ENCODE measurements around the gene SOX8. TPM values are rescaled to one million over a fixed set of nuclear protein-coding genes. Genes with fewer than 3 reads are reported as not detected.

SOX8 gene
- total RNA-seq (under 0.01 TPM in 1 of 2 replicates, not detected in the other), polyA plus RNA-seq (0.03 TPM in 1 of 2 replicates, not detected in the other), polyA minus RNA-seq (ENCODE audit: low replicate concordance) (not detected in 2 replicates)
- polyA plus RNA-seq (2012): 0.07 TPM in 1 of 2 replicates, not detected in the other

DNA sequence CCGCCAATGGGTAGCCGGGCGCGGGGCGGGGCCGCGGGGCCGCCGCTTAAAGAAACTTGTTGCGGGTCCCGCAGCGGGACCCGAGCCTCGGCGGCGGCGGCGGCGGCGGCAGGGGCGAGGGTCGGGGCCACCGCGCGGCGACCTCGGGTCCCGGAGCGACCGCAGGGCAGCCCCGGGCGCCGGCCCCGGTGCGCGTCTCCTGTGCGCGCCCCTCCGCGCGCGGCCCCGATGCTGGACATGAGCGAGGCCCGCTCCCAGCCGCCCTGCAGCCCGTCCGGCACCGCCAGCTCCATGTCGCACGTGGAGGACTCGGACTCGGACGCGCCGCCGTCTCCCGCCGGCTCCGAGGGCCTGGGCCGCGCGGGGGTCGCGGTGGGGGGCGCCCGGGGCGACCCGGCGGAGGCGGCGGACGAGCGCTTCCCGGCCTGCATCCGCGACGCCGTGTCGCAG, at the start of gene SOX8:
SOX8 (plus strand) TSS at position 76 of the 450 bp plus-strand sequence; CDS start at position 229, 153 bp downstream.
- Histone ChIP-seq H4K20me1 (ENCODE audit: control insufficient read depth, extremely low read depth, insufficient read depth, low read length) (no peaks in the 10 kb centered on the region), H3K27me3 (ENCODE audit: control insufficient read depth, insufficient read depth, low read length) (peaks cover 32% of the 10 kb centered on the region), H3K27ac (ENCODE audit: insufficient read depth, low read length) (no peak within 1 kb of the TSS), H2AFZ (ENCODE audit: low read length) (no peak within 1 kb of the TSS), H3K4me1 (ENCODE audit: control insufficient read depth, extremely low read depth, insufficient read depth, low read length) (no peaks in the 10 kb centered on the region), H3K4me2 (ENCODE audit: extremely low read depth, insufficient read depth, low read length) (no peak within 1 kb of the TSS), H3K4me3 (replicated peaks in 1 of 4; ENCODE audit: control extremely low read depth in 1 of 4, insufficient read depth in 1 of 4, low read depth in 3 of 4, low read length in 4 of 4) (peak within 1 kb of the TSS in 1 of 4 experiments; percentile 41), H3K9ac (ENCODE audit: insufficient read depth, low read length) (no peak within 1 kb of the TSS), H3K9me3 (ENCODE audit: control insufficient read depth, insufficient read depth, low read depth, low read length) (no peaks in the 10 kb centered on the region), H3K79me2 (ENCODE audit: control insufficient read depth, insufficient read depth, low read length) (no peaks in the 10 kb centered on the region), H3K36me3 (ENCODE audit: control insufficient read depth, insufficient read depth, low read length) (no peaks in the 10 kb centered on the region)
- no peak for TF ChIP-seq EZH2 (IDR thresholded peaks at IDR 0.05; ENCODE audit: low read length, missing control alignments)
- TF ChIP-seq, protein P1, sequence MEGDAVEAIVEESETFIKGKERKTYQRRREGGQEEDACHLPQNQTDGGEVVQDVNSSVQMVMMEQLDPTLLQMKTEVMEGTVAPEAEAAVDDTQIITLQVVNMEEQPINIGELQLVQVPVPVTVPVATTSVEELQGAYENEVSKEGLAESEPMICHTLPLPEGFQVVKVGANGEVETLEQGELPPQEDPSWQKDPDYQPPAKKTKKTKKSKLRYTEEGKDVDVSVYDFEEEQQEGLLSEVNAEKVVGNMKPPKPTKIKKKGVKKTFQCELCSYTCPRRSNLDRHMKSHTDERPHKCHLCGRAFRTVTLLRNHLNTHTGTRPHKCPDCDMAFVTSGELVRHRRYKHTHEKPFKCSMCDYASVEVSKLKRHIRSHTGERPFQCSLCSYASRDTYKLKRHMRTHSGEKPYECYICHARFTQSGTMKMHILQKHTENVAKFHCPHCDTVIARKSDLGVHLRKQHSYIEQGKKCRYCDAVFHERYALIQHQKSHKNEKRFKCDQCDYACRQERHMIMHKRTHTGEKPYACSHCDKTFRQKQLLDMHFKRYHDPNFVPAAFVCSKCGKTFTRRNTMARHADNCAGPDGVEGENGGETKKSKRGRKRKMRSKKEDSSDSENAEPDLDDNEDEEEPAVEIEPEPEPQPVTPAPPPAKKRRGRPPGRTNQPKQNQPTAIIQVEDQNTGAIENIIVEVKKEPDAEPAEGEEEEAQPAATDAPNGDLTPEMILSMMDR (conservative IDR thresholded peaks at IDR 0.05 in 1 of 2, IDR thresholded peaks at IDR 0.05 in 1 of 2; ENCODE audit: low read depth in 1 of 2, low read length in 2 of 2): no peak
- DNase-seq (ENCODE audit: low read depth in 2 of 2): no peak

DNA sequence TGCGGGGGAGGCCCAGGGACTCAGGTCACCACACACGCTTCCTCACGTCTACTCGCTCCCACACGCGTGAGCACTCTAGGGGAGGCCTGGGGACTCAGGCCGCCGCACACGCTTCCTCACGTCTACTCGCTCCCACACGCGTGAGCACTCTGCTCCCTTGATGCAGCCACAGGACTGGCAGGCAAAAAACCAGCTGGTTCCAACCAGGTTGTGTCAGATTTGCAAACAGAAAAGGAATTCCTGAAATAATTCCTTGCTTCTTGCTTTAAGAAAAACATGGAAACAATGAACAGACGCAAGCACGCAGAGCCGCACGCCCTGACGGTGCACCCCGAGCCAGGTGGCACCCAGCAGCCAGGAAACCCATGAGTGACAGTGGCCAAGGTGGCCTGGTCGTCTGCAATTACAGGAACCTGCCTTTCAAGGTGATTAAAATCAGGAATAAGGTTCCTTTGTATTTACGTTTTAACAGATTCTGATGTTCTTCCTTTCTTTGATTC, 48.7 kb upstream of the SOX8 start:
- H4K20me1 ChIP-seq (ENCODE audit: control insufficient read depth, extremely low read depth, insufficient read depth, low read length): no peaks in the 10 kb centered on the region
- no peaks in the 10 kb centered on the region for H3K9me3 ChIP-seq (ENCODE audit: control insufficient read depth, insufficient read depth, low read depth, low read length)
- H3K4me3 ChIP-seq (replicated peaks in 1 of 4; ENCODE audit: control extremely low read depth in 1 of 4, insufficient read depth in 1 of 4, low read depth in 3 of 4, low read length in 4 of 4): no peak overlapping the region
- no peak overlapping the region for H3K9ac ChIP-seq (ENCODE audit: insufficient read depth, low read length)
- DNase-seq (ENCODE audit: low read depth in 2 of 2): no peak
- TF ChIP-seq EZH2 (IDR thresholded peaks at IDR 0.05; ENCODE audit: low read length, missing control alignments): no peak
- TF ChIP-seq, protein P1 (conservative IDR thresholded peaks at IDR 0.05 in 1 of 2, IDR thresholded peaks at IDR 0.05 in 1 of 2; ENCODE audit: low read depth in 1 of 2, low read length in 2 of 2): no peak
- no peaks in the 10 kb centered on the region for H3K4me1 ChIP-seq (ENCODE audit: control insufficient read depth, extremely low read depth, insufficient read depth, low read length)
- no peak overlapping the region for H3K27ac ChIP-seq (ENCODE audit: insufficient read depth, low read length)
- no peaks in the 10 kb centered on the region for H3K36me3 ChIP-seq (ENCODE audit: control insufficient read depth, insufficient read depth, low read length)
- H3K4me2 ChIP-seq (ENCODE audit: extremely low read depth, insufficient read depth, low read length): no peak overlapping the region
- no peaks in the 10 kb centered on the region for H3K27me3 ChIP-seq (ENCODE audit: control insufficient read depth, insufficient read depth, low read length)
- no peaks in the 10 kb centered on the region for H3K79me2 ChIP-seq (ENCODE audit: control insufficient read depth, insufficient read depth, low read length)
- H2AFZ ChIP-seq (ENCODE audit: low read length): no peak overlapping the region

DNA sequence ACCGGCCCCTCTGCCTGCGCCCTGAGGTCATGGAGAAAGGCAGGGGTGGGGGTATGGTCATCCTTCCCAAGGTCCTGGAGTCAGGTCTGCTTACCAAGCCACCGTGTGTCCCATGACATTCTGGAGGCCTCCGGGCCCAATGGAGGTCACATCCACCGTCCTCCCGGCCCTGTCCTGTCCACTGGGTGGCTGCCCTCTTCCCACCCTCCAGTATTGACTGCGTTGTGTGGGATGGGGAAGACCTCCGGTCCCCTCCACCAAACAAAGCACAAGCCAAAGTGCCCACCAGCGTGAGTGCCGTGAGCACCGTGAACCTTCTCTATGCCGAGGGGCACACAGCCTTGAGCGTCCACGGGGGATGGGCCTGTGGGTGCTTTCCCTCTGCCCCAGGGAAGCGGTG, 48.0 kb upstream of the SOX8 start:
- no peaks in the 10 kb centered on the region for H3K27me3 ChIP-seq (ENCODE audit: control insufficient read depth, insufficient read depth, low read length)
- H3K9ac ChIP-seq (ENCODE audit: insufficient read depth, low read length): no peak overlapping the region
- H3K27ac ChIP-seq (ENCODE audit: insufficient read depth, low read length): no peak overlapping the region
- TF ChIP-seq, protein P1 (conservative IDR thresholded peaks at IDR 0.05 in 1 of 2, IDR thresholded peaks at IDR 0.05 in 1 of 2; ENCODE audit: low read depth in 1 of 2, low read length in 2 of 2): no peak
- no peaks in the 10 kb centered on the region for H4K20me1 ChIP-seq (ENCODE audit: control insufficient read depth, extremely low read depth, insufficient read depth, low read length)
- DNase-seq (ENCODE audit: low read depth in 2 of 2): no peak
- no peak overlapping the region for H2AFZ ChIP-seq (ENCODE audit: low read length)
- H3K4me2 ChIP-seq (ENCODE audit: extremely low read depth, insufficient read depth, low read length): no peak overlapping the region
- no peak overlapping the region for H3K4me3 ChIP-seq (replicated peaks in 1 of 4; ENCODE audit: control extremely low read depth in 1 of 4, insufficient read depth in 1 of 4, low read depth in 3 of 4, low read length in 4 of 4)
- H3K79me2 ChIP-seq (ENCODE audit: control insufficient read depth, insufficient read depth, low read length): no peaks in the 10 kb centered on the region
- H3K36me3 ChIP-seq (ENCODE audit: control insufficient read depth, insufficient read depth, low read length): no peaks in the 10 kb centered on the region
- H3K9me3 ChIP-seq (ENCODE audit: control insufficient read depth, insufficient read depth, low read depth, low read length): no peaks in the 10 kb centered on the region
- no peaks in the 10 kb centered on the region for H3K4me1 ChIP-seq (ENCODE audit: control insufficient read depth, extremely low read depth, insufficient read depth, low read length)

Measured in fibroblast of lung (primary cell).